Keratinocyte (primary cell): ENCODE results near the gene EPHB2. TPM values are rescaled to one million over a fixed set of nuclear protein-coding genes. Genes with fewer than 3 reads are reported as not detected.

Source experiments
- DNase-seq: peaks from one replicate; pipeline ENCODE4 v3.0.0-alpha.2; 2011; ENCODE audit warnings: low read depth, missing footprints, low spot score
- FAIRE-seq: peaks from 2 replicates; lab custom pipeline; 2011; peaks lifted over from hg19 to GRCh38; lab: Jason Lieb, UNC
- H2AFZ ChIP-seq: 2 replicates; pipeline ENCODE4 v1.6.0; 2012; ENCODE audit warnings: low read length, control low read depth, inconsistent platforms; ENCODE audit not compliant: control insufficient read depth
- H3K27ac ChIP-seq: 2 replicates; pipeline ENCODE4 v1.5.1; 2011; ENCODE audit warnings: low read length; ENCODE audit not compliant: control insufficient read depth, insufficient read depth
- H3K27me3 ChIP-seq: 3 replicates; pipeline ENCODE4 v1.6.0; 2011; ENCODE audit warnings: low read length; ENCODE audit not compliant: control insufficient read depth, insufficient read depth; ENCODE audit errors: extremely low read depth
- H3K36me3 ChIP-seq, 2 experiments: 2 replicates in 1 of 2; 3 replicates in 1 of 2; pipeline ENCODE4 v1.5.1; 2011; ENCODE audit warnings: low read length in 2 of 2, mild to moderate bottlenecking in 1 of 2; ENCODE audit not compliant: control insufficient read depth in 2 of 2, insufficient read depth in 2 of 2; ENCODE audit errors: extremely low read depth in 1 of 2
- H3K4me1 ChIP-seq: 3 replicates; pipeline ENCODE4 v1.5.1; 2011; ENCODE audit warnings: low read length; ENCODE audit not compliant: control insufficient read depth, insufficient read depth; ENCODE audit errors: extremely low read depth
- H3K4me2 ChIP-seq: 3 replicates; pipeline ENCODE4 v1.6.0; 2011; ENCODE audit warnings: low read depth, low read length; ENCODE audit not compliant: control insufficient read depth, insufficient read depth; ENCODE audit errors: extremely low read depth
- H3K4me3 ChIP-seq, 3 experiments: fragments of 200-600 bp in 1 of 3; sonication (generic) in 1 of 3; 2 replicates in 2 of 3; 3 replicates in 1 of 3; pipeline ENCODE4 v1.5.1; 2011 to 2016; ENCODE audit warnings: low read length in 3 of 3, mild to moderate bottlenecking in 3 of 3, control low read depth in 2 of 3, inconsistent platforms in 1 of 3, low read depth in 1 of 3, mixed read lengths in 1 of 3, mixed run types in 1 of 3, moderate library complexity in 1 of 3; ENCODE audit not compliant: control insufficient read depth in 2 of 3, insufficient read depth in 2 of 3; ENCODE audit errors: extremely low read depth in 1 of 3
- H3K79me2 ChIP-seq: 2 replicates; pipeline ENCODE4 v1.6.0; 2012; ENCODE audit warnings: low read length; ENCODE audit not compliant: control insufficient read depth, insufficient read depth
- H3K9ac ChIP-seq: 3 replicates; pipeline ENCODE4 v1.6.0; 2011; ENCODE audit warnings: low read length; ENCODE audit not compliant: control insufficient read depth, insufficient read depth; ENCODE audit errors: extremely low read depth
- H3K9me1 ChIP-seq: 3 replicates; pipeline ENCODE4 v1.6.0; 2011; ENCODE audit warnings: low read length; ENCODE audit not compliant: control insufficient read depth, insufficient read depth; ENCODE audit errors: extremely low read depth
- H3K9me3 ChIP-seq: 2 replicates; pipeline ENCODE4 v1.5.1; 2012; ENCODE audit warnings: low read depth, low read length; ENCODE audit not compliant: control insufficient read depth
- H4K20me1 ChIP-seq: 3 replicates; pipeline ENCODE4 v1.6.0; 2011; ENCODE audit warnings: low read length; ENCODE audit not compliant: control insufficient read depth, insufficient read depth; ENCODE audit errors: extremely low read depth
- EZH2 ChIP-seq: IDR thresholded peaks from one replicate; pipeline ENCODE4 v1.6.1; 2012; ENCODE audit warnings: inconsistent platforms, mild to moderate bottlenecking, low read length, moderate library complexity
- dilution Hi-C: fragments of 300-500 bp; cut with MboI; formaldehyde crosslinking; loops from one replicate; pipeline ENCODE4 v1.7.0; 2020; ENCODE audit warnings: low sequenced_read_pairs; ENCODE audit not compliant: extremely low pct_ligation_motif_present
- polyA plus RNA-seq, 5 experiments: library from polyadenylated mRNA; depleted of rRNA in 3 of 5; stranded (reverse) in 3 of 5; stranded (forward) in 1 of 5; unstranded in 1 of 5; fragments of >200 nt; gene quantifications; 1 replicate in 1 of 5; 2 replicates in 3 of 5; 3 replicates in 1 of 5; pipeline versions ENCODE4 v1.2.1 to v1.2.3, GENCODE V29; 2011 to 2012; ENCODE audit warnings: missing spikeins in 2 of 5, low read depth in 1 of 5, low replicate concordance in 1 of 5
- TF ChIP-seq, protein P1 (sequence below), 3 experiments: IDR thresholded peaks in 1 of 3; conservative IDR thresholded peaks in 1 of 3; optimal IDR thresholded peaks in 1 of 3; 2 replicates in 2 of 3; 3 replicates in 1 of 3; pipeline versions ENCODE3 to v1.5.1; 2011; ENCODE audit warnings: low read length in 3 of 3, mild to moderate bottlenecking in 3 of 3, moderate library complexity in 2 of 3, control low read depth in 1 of 3, inconsistent platforms in 1 of 3; ENCODE audit not compliant: insufficient read depth in 2 of 3; ENCODE audit errors: extremely low read depth in 1 of 3

EPHB2 gene
- polyA plus RNA-seq, 1 donor (not counting 4 experiments of a cell fraction or from before 2014, with no cell fraction given): 0.10 TPM

DNA sequence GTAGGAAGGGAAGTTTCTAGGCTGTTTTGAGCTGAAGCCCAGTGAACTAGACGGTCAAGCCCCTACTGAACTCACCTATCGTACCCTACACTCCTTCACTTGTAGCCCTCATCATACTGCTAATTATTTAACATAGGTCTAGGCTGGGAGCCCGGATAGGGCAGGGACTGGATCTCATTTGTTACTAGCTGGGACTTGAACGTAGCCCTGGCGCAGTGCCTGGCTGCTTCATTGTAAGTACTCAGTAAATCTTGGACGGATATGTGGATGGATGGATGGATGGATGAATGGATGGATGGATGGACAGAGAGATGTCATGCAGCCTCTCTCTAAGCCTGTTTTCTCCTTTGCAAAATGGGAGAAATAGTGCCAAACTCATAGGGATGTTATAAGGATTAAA lies 129.2 kb downstream of the EPHB2 start:
- no peak for TF ChIP-seq EZH2
- TF ChIP-seq, protein P1, sequence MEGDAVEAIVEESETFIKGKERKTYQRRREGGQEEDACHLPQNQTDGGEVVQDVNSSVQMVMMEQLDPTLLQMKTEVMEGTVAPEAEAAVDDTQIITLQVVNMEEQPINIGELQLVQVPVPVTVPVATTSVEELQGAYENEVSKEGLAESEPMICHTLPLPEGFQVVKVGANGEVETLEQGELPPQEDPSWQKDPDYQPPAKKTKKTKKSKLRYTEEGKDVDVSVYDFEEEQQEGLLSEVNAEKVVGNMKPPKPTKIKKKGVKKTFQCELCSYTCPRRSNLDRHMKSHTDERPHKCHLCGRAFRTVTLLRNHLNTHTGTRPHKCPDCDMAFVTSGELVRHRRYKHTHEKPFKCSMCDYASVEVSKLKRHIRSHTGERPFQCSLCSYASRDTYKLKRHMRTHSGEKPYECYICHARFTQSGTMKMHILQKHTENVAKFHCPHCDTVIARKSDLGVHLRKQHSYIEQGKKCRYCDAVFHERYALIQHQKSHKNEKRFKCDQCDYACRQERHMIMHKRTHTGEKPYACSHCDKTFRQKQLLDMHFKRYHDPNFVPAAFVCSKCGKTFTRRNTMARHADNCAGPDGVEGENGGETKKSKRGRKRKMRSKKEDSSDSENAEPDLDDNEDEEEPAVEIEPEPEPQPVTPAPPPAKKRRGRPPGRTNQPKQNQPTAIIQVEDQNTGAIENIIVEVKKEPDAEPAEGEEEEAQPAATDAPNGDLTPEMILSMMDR (optimal IDR thresholded peaks at IDR 0.05 in 1 of 3, IDR thresholded peaks at IDR 0.05 in 1 of 3, conservative IDR thresholded peaks at IDR 0.05 in 1 of 3; ENCODE audit: extremely low read depth in 1 of 3, insufficient read depth in 2 of 3, low read length in 3 of 3): no peak
- Histone ChIP-seq H4K20me1 (no peaks in the 10 kb centered on the region), H3K9me1 (no peaks in the 10 kb centered on the region), H3K9me3 (no peaks in the 10 kb centered on the region), H2AFZ (no peak overlapping the region), H3K27me3 (peaks cover 22% of the 10 kb centered on the region), H3K4me3 (no peak overlapping the region), H3K9ac (no peak overlapping the region), H3K27ac (no peak overlapping the region), H3K36me3 (no peaks in the 10 kb centered on the region), H3K4me1 (no peaks in the 10 kb centered on the region), H3K4me2 (no peak overlapping the region), H3K79me2 (no peaks in the 10 kb centered on the region)
- DNase-seq: no peak
- dilution Hi-C loops: no loop called here
- no peak for FAIRE-seq

DNA sequence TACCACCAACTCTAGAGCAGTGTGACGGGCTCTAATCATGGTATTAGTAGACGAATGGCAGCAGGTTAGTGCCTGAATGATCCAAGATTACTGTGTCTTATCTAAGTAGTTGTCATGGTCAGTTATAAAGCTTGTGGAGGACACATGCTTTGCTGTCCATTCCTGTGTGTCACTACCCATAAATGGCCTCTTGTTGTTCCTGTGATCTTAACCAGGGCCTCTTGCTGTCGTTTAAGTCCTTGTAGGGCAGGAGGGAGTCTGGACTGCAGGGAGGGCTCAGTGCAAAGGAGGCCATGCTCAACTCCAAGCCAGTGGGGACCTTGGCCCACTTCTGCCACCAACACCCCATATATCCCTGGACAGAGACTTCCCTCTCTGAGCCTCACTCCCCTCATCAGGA lies 130.5 kb downstream of the EPHB2 start:
- DNase-seq: no peak
- no peak overlapping the region for H2AFZ ChIP-seq
- H3K9ac ChIP-seq: no peak overlapping the region
- no peak overlapping the region for H3K27ac ChIP-seq
- H4K20me1 ChIP-seq: no peaks in the 10 kb centered on the region
- no peaks in the 10 kb centered on the region for H3K9me1 ChIP-seq
- H3K27me3 ChIP-seq: peaks cover 22% of the 10 kb centered on the region
- H3K36me3 ChIP-seq: no peaks in the 10 kb centered on the region
- H3K79me2 ChIP-seq: no peaks in the 10 kb centered on the region
- dilution Hi-C loops: no loop called here
- no peak for FAIRE-seq
- no peak overlapping the region for H3K4me3 ChIP-seq
- TF ChIP-seq, protein P1 (optimal IDR thresholded peaks at IDR 0.05 in 1 of 3, IDR thresholded peaks at IDR 0.05 in 1 of 3, conservative IDR thresholded peaks at IDR 0.05 in 1 of 3; ENCODE audit: extremely low read depth in 1 of 3, insufficient read depth in 2 of 3, low read length in 3 of 3): no peak
- TF ChIP-seq EZH2: no peak
- no peaks in the 10 kb centered on the region for H3K4me1 ChIP-seq
- H3K9me3 ChIP-seq: no peaks in the 10 kb centered on the region
- H3K4me2 ChIP-seq: no peak overlapping the region
